ENCODE data around the gene CCL21. TPM values are rescaled to one million over a fixed set of nuclear protein-coding genes. Genes with fewer than 3 reads are reported as not detected.
"Not testable (repeated sequence)": the region's sequence is repeated elsewhere in the genome, so short reads cannot be mapped to it uniquely, and the experiment has no call there.

CCL21 gene
- polyA plus RNA-seq (2013, experiment 1 of 4): not detected
- not detected for polyA plus RNA-seq (2013, experiment 2 of 4)
- polyA plus RNA-seq (2013, experiment 3 of 4): not detected
- not detected for polyA plus RNA-seq (2013, experiment 4 of 4)

GRCh38 chr9:34710023-34710422 lies at the start of gene CCL21:
Gene CCL21 (minus strand): TSS chr9:34710136. CDS start chr9:34710066, 70 bp downstream.
- 91 to 100% methylated on average over 1 to 2 of the region's 2 CpGs for WGBS, 2 experiments
- H3K4me1 ChIP-seq (ENCODE audit: control insufficient read depth, insufficient read depth, low read length): no peaks in the 10 kb centered on the region
- H3K27ac ChIP-seq (ENCODE audit: insufficient read depth, low read depth, low read length, poor library complexity, severe bottlenecking): no peak within 1 kb of the TSS
- H3K27me3 ChIP-seq (ENCODE audit: control insufficient read depth, insufficient read depth, low read length, poor library complexity, severe bottlenecking): no peaks in the 10 kb centered on the region
- H3K36me3 ChIP-seq (ENCODE audit: control insufficient read depth, insufficient read depth, low read length): no peaks in the 10 kb centered on the region
- no peak within 1 kb of the TSS for H3K4me3 ChIP-seq (ENCODE audit: insufficient read depth, low read depth, low read length)
- H3K9me3 ChIP-seq (ENCODE audit: control insufficient read depth, low read length): no peaks in the 10 kb centered on the region

- no peaks in the 10 kb centered on the region for H3K36me3 ChIP-seq (ENCODE audit: control insufficient read depth, insufficient read depth, low read length)
- no peaks in the 10 kb centered on the region for H3K9me3 ChIP-seq (ENCODE audit: control insufficient read depth, low read length)
- WGBS, 2 experiments: 84 to 89% methylated on average over 13 of the region's 13 CpGs
- peaks cover 4% of the 10 kb centered on the region for H3K27me3 ChIP-seq (ENCODE audit: control insufficient read depth, insufficient read depth, low read length, poor library complexity, severe bottlenecking)
- no peaks in the 10 kb centered on the region for H3K4me1 ChIP-seq (ENCODE audit: control insufficient read depth, insufficient read depth, low read length)
- no peak overlapping the region for H3K27ac ChIP-seq (ENCODE audit: insufficient read depth, low read depth, low read length, poor library complexity, severe bottlenecking)
- H3K4me3 ChIP-seq (ENCODE audit: insufficient read depth, low read depth, low read length): no peak overlapping the region
These were observed 49.6 kb upstream of the CCL21 start for GRCh38 chr9:34759432-34760134.

DNA sequence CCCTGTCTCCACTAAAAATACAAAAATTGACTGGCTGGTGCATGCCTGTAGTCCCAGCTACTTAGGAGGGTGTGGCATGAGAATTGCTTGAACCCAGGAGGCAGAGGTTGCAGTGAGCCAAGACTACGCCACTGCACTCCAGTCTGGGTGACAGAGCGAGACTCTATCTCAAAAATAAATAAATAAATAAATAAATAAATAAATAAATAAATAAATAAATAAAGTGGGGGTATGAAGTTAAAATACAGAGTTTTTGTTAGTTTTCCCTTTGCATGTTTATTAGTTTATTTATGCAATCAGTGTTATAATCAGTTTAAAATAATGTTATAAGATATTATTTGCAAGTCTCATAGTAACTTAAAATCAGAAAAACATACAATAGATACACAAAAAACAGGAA lies 40.4 kb upstream of the CCL21 start:
- H3K4me3 ChIP-seq (ENCODE audit: insufficient read depth, low read depth, low read length); H3K4me1 ChIP-seq (ENCODE audit: control insufficient read depth, insufficient read depth, low read length); H3K36me3 ChIP-seq (ENCODE audit: control insufficient read depth, insufficient read depth, low read length); H3K27me3 ChIP-seq (ENCODE audit: control insufficient read depth, insufficient read depth, low read length, poor library complexity, severe bottlenecking); H3K27ac ChIP-seq (ENCODE audit: insufficient read depth, low read depth, low read length, poor library complexity, severe bottlenecking); H3K9me3 ChIP-seq (ENCODE audit: control insufficient read depth, low read length): not testable (repeated sequence)
- no CpG with 5 or more reads among the region's 2 CpGs for WGBS, 2 experiments

GRCh38 chr9:34746526-34746925 lies 36.6 kb upstream of the CCL21 start:
- H3K4me1 ChIP-seq (ENCODE audit: control insufficient read depth, insufficient read depth, low read length): no peaks in the 10 kb centered on the region
- H3K27me3 ChIP-seq (ENCODE audit: control insufficient read depth, insufficient read depth, low read length, poor library complexity, severe bottlenecking): no peaks in the 10 kb centered on the region
- H3K4me3 ChIP-seq (ENCODE audit: insufficient read depth, low read depth, low read length): no peak overlapping the region
- no peaks in the 10 kb centered on the region for H3K36me3 ChIP-seq (ENCODE audit: control insufficient read depth, insufficient read depth, low read length)
- H3K9me3 ChIP-seq (ENCODE audit: control insufficient read depth, low read length): no peaks in the 10 kb centered on the region
- H3K27ac ChIP-seq (ENCODE audit: insufficient read depth, low read depth, low read length, poor library complexity, severe bottlenecking): no peak overlapping the region

DNA sequence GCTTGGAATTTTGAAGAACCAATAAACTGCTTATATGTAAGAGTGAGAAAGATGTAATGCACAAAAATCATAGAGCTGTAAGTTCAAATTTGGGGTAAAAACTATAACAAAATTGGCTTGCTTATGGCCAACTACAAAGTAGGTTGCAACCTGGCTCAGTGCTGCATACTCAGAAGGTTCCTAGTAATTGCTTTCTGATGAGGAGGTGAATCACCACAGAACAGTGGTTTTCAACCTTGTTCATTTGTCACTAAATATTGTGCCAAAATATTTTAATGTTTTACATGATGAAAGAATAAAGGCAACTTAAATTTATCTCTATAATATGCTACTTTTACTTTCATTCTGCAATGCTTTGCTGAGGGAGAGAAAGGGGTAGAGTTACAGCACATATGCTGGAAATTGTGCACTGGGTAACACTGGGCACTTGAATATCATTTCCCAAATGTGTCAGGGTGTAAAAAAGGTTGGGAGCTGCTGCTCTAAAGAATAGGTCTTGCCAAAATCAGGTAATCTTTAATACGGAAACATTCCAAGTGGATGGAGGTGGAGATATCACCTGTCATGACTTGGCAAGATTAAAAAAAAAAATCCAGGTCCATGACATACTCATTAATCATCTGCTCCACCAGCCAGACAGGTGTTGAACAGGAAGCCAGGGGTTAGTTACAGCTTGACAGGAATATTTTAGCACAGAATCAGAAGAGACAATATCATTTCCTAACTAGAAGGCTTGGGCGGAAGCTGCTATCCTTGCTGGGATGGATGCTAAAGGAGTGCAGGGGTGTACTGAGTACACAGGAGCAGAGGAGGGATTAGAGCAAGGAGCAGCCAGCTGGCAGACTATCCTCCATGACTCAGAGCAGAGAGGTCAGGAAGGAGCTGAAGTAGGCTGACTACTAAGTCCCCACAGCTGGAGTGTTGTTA lies 34.6 kb upstream of the CCL21 start:
- WGBS, 2 experiments: 96 to 100% methylated on average over 2 of the region's 2 CpGs
- Histone ChIP-seq H3K27ac (ENCODE audit: insufficient read depth, low read depth, low read length, poor library complexity, severe bottlenecking) (no peak overlapping the region), H3K4me3 (ENCODE audit: insufficient read depth, low read depth, low read length) (no peak overlapping the region), H3K27me3 (ENCODE audit: control insufficient read depth, insufficient read depth, low read length, poor library complexity, severe bottlenecking) (no peaks in the 10 kb centered on the region), H3K36me3 (ENCODE audit: control insufficient read depth, insufficient read depth, low read length) (no peaks in the 10 kb centered on the region), H3K4me1 (ENCODE audit: control insufficient read depth, insufficient read depth, low read length) (no peaks in the 10 kb centered on the region), H3K9me3 (ENCODE audit: control insufficient read depth, low read length) (no peaks in the 10 kb centered on the region)

GRCh38 chr9:34742710-34743109 lies 32.8 kb upstream of the CCL21 start:
- no peaks in the 10 kb centered on the region for H3K36me3 ChIP-seq (ENCODE audit: control insufficient read depth, insufficient read depth, low read length)
- H3K27ac ChIP-seq (ENCODE audit: insufficient read depth, low read depth, low read length, poor library complexity, severe bottlenecking): no peak overlapping the region
- no peaks in the 10 kb centered on the region for H3K9me3 ChIP-seq (ENCODE audit: control insufficient read depth, low read length)
- H3K27me3 ChIP-seq (ENCODE audit: control insufficient read depth, insufficient read depth, low read length, poor library complexity, severe bottlenecking): no peaks in the 10 kb centered on the region
- H3K4me3 ChIP-seq (ENCODE audit: insufficient read depth, low read depth, low read length): no peak overlapping the region
- H3K4me1 ChIP-seq (ENCODE audit: control insufficient read depth, insufficient read depth, low read length): no peaks in the 10 kb centered on the region
- 83 to 94% methylated on average over 1 to 2 of the region's 2 CpGs for WGBS, 2 experiments

DNA sequence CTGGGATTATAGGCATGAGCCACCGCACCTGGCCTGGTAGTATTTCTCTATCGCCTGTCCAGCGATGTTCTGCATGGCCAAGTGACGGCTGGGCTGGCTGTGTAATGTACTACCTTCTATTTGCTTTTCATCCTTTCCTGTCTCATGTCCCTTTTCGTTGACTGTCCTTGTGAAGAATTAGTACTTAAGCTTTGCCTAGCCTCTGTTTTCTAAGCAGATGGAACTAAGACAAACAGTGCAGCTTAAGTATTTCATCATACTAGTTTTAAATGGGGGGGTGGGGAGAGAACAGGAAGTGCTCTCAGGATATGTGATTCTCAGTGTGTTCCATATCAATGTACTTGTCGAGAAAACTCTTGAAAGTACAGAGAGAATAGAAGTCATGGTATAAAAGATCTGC lies 31.7 kb upstream of the CCL21 start:
- no peak overlapping the region for H3K27ac ChIP-seq (ENCODE audit: insufficient read depth, low read depth, low read length, poor library complexity, severe bottlenecking)
- H3K27me3 ChIP-seq (ENCODE audit: control insufficient read depth, insufficient read depth, low read length, poor library complexity, severe bottlenecking): no peaks in the 10 kb centered on the region
- no peaks in the 10 kb centered on the region for H3K36me3 ChIP-seq (ENCODE audit: control insufficient read depth, insufficient read depth, low read length)
- no peaks in the 10 kb centered on the region for H3K4me1 ChIP-seq (ENCODE audit: control insufficient read depth, insufficient read depth, low read length)
- 92 to 93% methylated on average over 6 of the region's 6 CpGs for WGBS, 2 experiments
- H3K9me3 ChIP-seq (ENCODE audit: control insufficient read depth, low read length): no peaks in the 10 kb centered on the region
- H3K4me3 ChIP-seq (ENCODE audit: insufficient read depth, low read depth, low read length): no peak overlapping the region

DNA sequence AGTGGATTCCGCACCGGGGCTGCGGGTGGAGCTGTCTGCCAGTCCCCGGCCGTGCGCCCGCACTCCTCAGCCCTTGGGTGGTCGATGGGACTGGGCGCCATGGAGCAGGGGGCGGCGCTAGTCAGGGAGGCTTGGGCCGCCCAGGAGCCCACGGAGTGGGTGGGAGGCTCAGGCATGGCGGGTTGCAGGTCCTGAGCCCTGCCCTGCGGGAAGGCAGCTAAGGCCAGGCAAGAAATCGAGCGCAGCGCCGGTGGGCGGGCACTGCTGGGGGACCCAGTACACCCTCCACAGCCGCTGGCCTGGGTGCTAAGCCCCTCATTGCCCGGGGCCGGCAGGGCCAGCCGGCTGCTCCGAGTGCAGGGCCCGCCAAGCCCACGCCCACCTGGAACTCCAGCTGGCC lies 30.2 kb upstream of the CCL21 start:
- not testable (repeated sequence) for H3K4me1 ChIP-seq (ENCODE audit: control insufficient read depth, insufficient read depth, low read length); H3K27ac ChIP-seq (ENCODE audit: insufficient read depth, low read depth, low read length, poor library complexity, severe bottlenecking); H3K27me3 ChIP-seq (ENCODE audit: control insufficient read depth, insufficient read depth, low read length, poor library complexity, severe bottlenecking); H3K4me3 ChIP-seq (ENCODE audit: insufficient read depth, low read depth, low read length); H3K9me3 ChIP-seq (ENCODE audit: control insufficient read depth, low read length); H3K36me3 ChIP-seq (ENCODE audit: control insufficient read depth, insufficient read depth, low read length)
- 95% methylated on average over 27 of the region's 27 CpGs for WGBS, 2 experiments

- no peaks in the 10 kb centered on the region for H3K4me1 ChIP-seq (ENCODE audit: control insufficient read depth, insufficient read depth, low read length)
- no peaks in the 10 kb centered on the region for H3K36me3 ChIP-seq (ENCODE audit: control insufficient read depth, insufficient read depth, low read length)
- no peaks in the 10 kb centered on the region for H3K27me3 ChIP-seq (ENCODE audit: control insufficient read depth, insufficient read depth, low read length, poor library complexity, severe bottlenecking)
- no peak overlapping the region for H3K4me3 ChIP-seq (ENCODE audit: insufficient read depth, low read depth, low read length)
- H3K9me3 ChIP-seq (ENCODE audit: control insufficient read depth, low read length): no peaks in the 10 kb centered on the region
- 78 to 79% methylated on average over 5 to 6 of the region's 6 CpGs for WGBS, 2 experiments
- no peak overlapping the region for H3K27ac ChIP-seq (ENCODE audit: insufficient read depth, low read depth, low read length, poor library complexity, severe bottlenecking)
These were observed 27.8 kb upstream of the CCL21 start for GRCh38 chr9:34737677-34738260.

DNA sequence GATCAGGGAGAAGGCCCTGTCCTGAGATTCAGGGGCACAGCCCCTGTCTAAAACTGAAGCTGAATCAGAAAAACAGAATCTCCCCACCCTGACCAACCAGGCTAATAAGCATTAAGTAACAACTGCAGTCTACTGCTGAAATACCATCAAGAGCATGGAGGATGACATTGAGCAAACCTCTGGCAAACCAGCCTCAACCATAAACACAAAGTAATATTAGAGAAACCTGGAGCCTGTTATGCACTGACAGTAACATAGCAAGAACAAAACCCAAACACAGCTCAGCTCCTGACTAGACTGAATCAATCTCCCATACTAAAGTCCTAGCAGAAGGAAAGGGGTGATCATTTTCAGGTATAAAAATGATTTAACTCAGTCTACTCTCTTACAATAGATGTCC lies 24.8 kb upstream of the CCL21 start:
- Histone ChIP-seq H3K9me3 (ENCODE audit: control insufficient read depth, low read length) (no peaks in the 10 kb centered on the region), H3K27me3 (ENCODE audit: control insufficient read depth, insufficient read depth, low read length, poor library complexity, severe bottlenecking) (no peaks in the 10 kb centered on the region), H3K27ac (ENCODE audit: insufficient read depth, low read depth, low read length, poor library complexity, severe bottlenecking) (no peak overlapping the region), H3K4me3 (ENCODE audit: insufficient read depth, low read depth, low read length) (no peak overlapping the region), H3K4me1 (ENCODE audit: control insufficient read depth, insufficient read depth, low read length) (no peaks in the 10 kb centered on the region), H3K36me3 (ENCODE audit: control insufficient read depth, insufficient read depth, low read length) (no peaks in the 10 kb centered on the region)

Data from ectodermal cell (in vitro differentiated cells).